Measurements from ENCODE around the gene ZNF296. TPM values are rescaled to one million over a fixed set of nuclear protein-coding genes. Genes with fewer than 3 reads are reported as not detected.

The ZNF296 gene
- total and polyA plus RNA-seq, 2 of the 8 experiments (the other 6 are each of a cell fraction or from before 2014, with no cell fraction given) = 2.7 to 7.5 TPM

DNA sequence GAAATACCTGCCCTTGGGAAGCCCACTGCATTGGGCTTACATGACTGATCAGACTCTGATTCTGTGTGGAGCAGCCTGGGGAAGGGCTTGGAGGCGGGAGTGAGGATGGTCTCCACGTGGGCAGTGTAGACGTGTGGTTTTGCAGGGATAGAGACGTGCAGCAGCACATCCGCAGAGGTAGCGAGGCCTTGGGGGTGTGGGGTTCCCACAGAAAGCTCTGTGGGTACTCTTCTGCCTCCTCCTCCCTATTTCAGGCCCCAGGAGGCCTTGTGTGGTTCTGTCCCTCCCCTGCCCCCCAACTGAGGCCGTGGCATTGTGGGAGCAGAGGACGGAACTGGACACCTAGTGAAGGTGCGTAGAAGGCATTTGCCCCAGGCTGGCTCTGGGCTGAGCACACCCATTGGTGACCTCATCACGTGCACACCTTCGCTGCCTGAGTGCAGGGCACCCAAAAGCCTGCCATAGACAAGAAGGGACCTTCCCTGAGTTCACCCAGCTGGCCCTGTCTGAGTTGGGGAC lies 45.6 kb upstream of the ZNF296 start:
- no peak overlapping the region for H3K56ac ChIP-seq (replicated peaks; ENCODE audit: insufficient read length, low read depth, low read length)
- peaks cover 0 to 64% of the 10 kb centered on the region in 2 experiments; a peak in 2 of 4 replicates for H3K79me2 ChIP-seq (ENCODE audit: control insufficient read depth in 1 of 2, insufficient read depth in 2 of 2, low read length in 2 of 2)
- no peak overlapping the region for H3K27ac ChIP-seq (ENCODE audit: low read depth, low read length)
- H3K4me3 ChIP-seq (ENCODE audit: extremely low read depth in 1 of 4, insufficient read depth in 2 of 4, low read depth in 3 of 4, low read length in 4 of 4) = no peak overlapping the region
- peaks cover 0 to 11% (median 1%) of the 10 kb centered on the region in 4 experiments; a peak in 6 of 7 replicates for H3K4me1 ChIP-seq (replicated peaks in 1 of 4; ENCODE audit: control insufficient read depth in 3 of 4, insufficient read depth in 4 of 4, low read length in 3 of 4)
- FAIRE-seq (no peak), DNase-seq (ENCODE audit: low read depth in 1 of 2, low spot score in 2 of 2) (no peak)
- no peaks in the 10 kb centered on the region for H3K23me2 ChIP-seq (ENCODE audit: low read depth, low read length)
- H2AK5ac ChIP-seq (ENCODE audit: low read depth, low read length) = no peak overlapping the region
- no peak overlapping the region for H3K4me2 ChIP-seq (ENCODE audit: insufficient read depth in 1 of 2, low read depth in 2 of 2, low read length in 2 of 2)
- 85% methylated on average over 11 of the region's 11 CpGs; no CpG with 5 or more reads in 1 of the 2 experiments for WGBS, 2 experiments (ENCODE audit: extremely low coverage in 1 of 2, insufficient coverage in 1 of 2, insufficient read length in 1 of 2, insufficient replicate concordance in 2 of 2, low coverage in 1 of 2, low lambda C conversion rate in 2 of 2, missing lambda C conversion rate in 1 of 2)
- TF ChIP-seq POLR2A (IDR thresholded peaks at IDR 0.05; ENCODE audit: control extremely low read depth in 1 of 2, low read depth in 2 of 2, low read length in 2 of 2) = no peak
- TF ChIP-seq NRF1 (IDR thresholded peaks at IDR 0.05; ENCODE audit: low read depth, low read length) = no peak
- no peak for TF ChIP-seq POLR2AphosphoS5 (IDR thresholded peaks at IDR 0.05; ENCODE audit: low read depth, low read length)
- TF ChIP-seq FOSL1 (IDR thresholded peaks at IDR 0.05; ENCODE audit: insufficient read depth, low read depth, low read length) = no peak
- H3K18ac ChIP-seq (ENCODE audit: extremely low read depth, low read length) = no peak overlapping the region
- no peak overlapping the region for H3K23ac ChIP-seq (ENCODE audit: insufficient read length)
- CTCF ChIA-PET (ENCODE audit: partially characterized antibody) = interaction anchor here (5.5 to 6.1 kb wide), 2 partner anchors 9 to 22 kb away, joined by 57 to 73 read pairs; no protein-coding TSS in a partner anchor
- no peaks in the 10 kb centered on the region for H3K36me3 ChIP-seq (ENCODE audit: control insufficient read depth in 2 of 4, insufficient read depth in 4 of 4, low read length in 3 of 4)
- H2BK20ac ChIP-seq (ENCODE audit: low read length) = no peak overlapping the region
- H3K27me3 ChIP-seq (replicated peaks in 1 of 4; ENCODE audit: control insufficient read depth in 3 of 4, extremely low read depth in 1 of 4, insufficient read depth in 3 of 4, low read length in 3 of 4) = no peaks in the 10 kb centered on the region
- no peak overlapping the region for H4K8ac ChIP-seq (ENCODE audit: extremely low read depth, insufficient read depth, low read length)
- H3K14ac ChIP-seq (ENCODE audit: insufficient read length) = no peak overlapping the region
- H4K91ac ChIP-seq (replicated peaks; ENCODE audit: insufficient read length, low read length) = no peak overlapping the region
- no peak overlapping the region for H2BK15ac ChIP-seq (ENCODE audit: low read length)
- H3K79me1 ChIP-seq (ENCODE audit: low read depth, low read length) = peaks cover 38% of the 10 kb centered on the region
- POLR2A ChIA-PET (ENCODE audit: partially characterized antibody) = interaction anchor here (1.6 to 2.8 kb wide), 2 partner anchors 9 to 32 kb away, joined by 6 to 8 read pairs; no protein-coding TSS in a partner anchor
- peaks cover 25 to 51% of the 10 kb centered on the region in 2 experiments for H4K20me1 ChIP-seq (replicated peaks in 1 of 2; ENCODE audit: control insufficient read depth in 1 of 2, insufficient read depth in 2 of 2, low read length in 2 of 2)
- no peak overlapping the region for H2AFZ ChIP-seq (ENCODE audit: low read length)
- H2BK12ac ChIP-seq (ENCODE audit: low read depth, low read length) = no peak overlapping the region
- no peaks in the 10 kb centered on the region for H3K9me3 ChIP-seq (ENCODE audit: insufficient read depth in 2 of 2, low read depth in 1 of 2, low read length in 1 of 2)
- no peak overlapping the region for H3K4ac ChIP-seq (replicated peaks; ENCODE audit: insufficient read length, low read depth, low read length)
- no peak overlapping the region for H2BK5ac ChIP-seq (ENCODE audit: low read depth, low read length)
- no peak overlapping the region for H4K5ac ChIP-seq (ENCODE audit: insufficient read length, low read depth, low read length)
- H2BK120ac ChIP-seq (replicated peaks; ENCODE audit: low read depth, low read length) = no peak overlapping the region
- H3K9ac ChIP-seq (replicated peaks in 1 of 4; ENCODE audit: extremely low read depth in 1 of 4, low read depth in 3 of 4, low read length in 3 of 4) = no peak overlapping the region

Data from H1 (cell line).